Inferior parietal cortex (tissue), 1 donor: Measurements from ENCODE around the gene LYPD5.
"Not testable (repeated sequence)": the region's sequence is repeated elsewhere in the genome, so short reads cannot be mapped to it uniquely, and the experiment has no call there.

Experiments used
- DNase-seq: peaks from one replicate; pipeline ENCODE4 v3.0.0-alpha.2; 2016; ENCODE audit errors: extremely low spot score

LYPD5 gene

GRCh38 chr19:43806401-43806800 is 4.2 kb upstream of the LYPD5 start:
- DNase-seq: not testable (repeated sequence)

- no peak for DNase-seq
Measured at GRCh38 chr19:43804432-43804831, 2.2 kb upstream of the LYPD5 start.

GRCh38 chr19:43799502-43800142 is 2.6 kb downstream of the LYPD5 start:
- no peak for DNase-seq

DNA sequence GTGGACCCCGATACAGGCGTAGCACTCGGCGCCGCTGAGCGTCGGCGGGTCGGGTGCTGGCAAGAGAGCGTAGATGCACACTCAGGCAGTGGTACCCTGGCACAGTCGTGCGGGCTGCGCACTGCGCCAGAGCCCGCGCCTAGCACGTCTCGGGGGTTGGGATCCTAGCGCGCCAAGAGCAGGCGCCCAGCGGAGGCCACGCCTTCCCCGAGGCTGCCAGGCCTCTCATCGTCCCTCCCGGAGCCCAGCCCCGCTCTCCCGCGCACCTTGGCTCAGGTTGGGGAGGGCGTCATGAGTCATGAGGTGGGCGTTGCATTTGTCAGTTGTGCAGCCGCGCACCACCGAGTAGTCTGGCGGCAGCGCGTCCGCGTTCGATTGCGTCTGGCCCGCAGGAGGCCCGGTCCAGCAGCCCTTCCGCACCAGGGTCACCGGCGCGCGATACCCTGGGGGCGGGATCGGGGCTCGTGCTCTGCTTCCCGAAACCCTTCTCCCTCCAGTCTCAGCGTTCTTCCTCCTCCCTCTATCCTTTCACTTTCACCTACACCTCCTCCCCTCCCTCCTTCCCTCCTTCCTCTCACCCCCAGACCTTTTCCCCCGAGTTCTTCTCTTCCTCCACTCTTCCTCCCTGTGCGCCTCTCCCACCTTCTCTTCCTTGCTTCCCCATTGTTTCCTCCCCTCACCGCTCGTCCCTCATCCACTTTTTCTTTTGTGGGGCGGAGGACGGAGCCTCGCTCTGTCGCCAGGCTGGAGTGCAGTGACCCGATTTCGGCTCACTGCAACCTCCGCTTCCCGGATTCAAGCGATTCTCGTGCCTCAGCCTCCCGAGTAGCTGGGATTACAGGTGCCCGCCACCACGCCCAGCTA is 3.5 kb downstream of the LYPD5 start:
- peak; percentile 36 for DNase-seq

DNA sequence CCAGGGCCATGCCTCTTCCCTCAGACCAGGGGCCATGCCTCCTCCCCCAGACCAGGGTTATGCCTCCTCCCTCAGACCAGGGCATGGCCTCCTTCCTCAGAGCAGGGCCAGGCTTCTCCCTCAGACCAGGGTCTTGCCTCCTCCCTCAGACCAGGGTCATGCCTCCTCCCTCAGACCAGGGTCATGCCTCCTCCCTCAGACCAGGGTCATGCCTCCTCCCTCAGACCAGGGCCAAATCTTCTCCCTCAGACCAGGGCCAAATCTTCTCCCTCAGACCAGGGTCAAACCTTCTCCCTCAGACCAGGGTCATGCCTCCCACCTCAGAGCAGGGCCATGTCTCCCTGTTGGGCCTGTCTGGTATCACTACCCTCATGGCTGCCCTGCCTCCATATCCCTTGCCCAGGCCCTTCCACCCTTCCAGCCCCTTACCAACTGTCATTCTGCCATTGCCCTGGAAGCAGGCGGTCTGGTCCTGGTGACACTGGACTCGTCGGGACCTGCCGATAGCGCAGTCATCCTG is 4.2 kb downstream of the LYPD5 start:
- DNase-seq: no peak

DNA sequence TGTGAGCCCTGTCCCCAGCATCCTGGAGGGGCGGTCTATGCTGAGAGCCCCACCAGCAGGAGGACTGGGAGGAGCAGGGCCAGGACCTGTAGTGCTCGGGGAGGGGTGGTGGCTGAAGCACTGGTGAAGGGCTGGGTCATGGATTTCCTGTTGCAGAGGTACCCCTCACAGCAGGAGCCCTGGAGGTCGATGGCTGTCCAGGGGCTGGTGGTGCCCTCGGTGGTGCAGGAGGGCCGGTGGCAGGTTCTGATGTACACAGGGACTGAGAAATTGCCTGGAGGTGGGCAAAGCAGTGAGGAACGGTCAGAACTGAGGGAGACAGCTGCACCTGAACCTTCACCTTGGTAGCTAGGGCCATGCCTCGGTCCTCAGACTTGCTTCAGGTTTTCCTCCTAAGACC is 4.7 kb downstream of the LYPD5 start:
- DNase-seq: no peak

DNA sequence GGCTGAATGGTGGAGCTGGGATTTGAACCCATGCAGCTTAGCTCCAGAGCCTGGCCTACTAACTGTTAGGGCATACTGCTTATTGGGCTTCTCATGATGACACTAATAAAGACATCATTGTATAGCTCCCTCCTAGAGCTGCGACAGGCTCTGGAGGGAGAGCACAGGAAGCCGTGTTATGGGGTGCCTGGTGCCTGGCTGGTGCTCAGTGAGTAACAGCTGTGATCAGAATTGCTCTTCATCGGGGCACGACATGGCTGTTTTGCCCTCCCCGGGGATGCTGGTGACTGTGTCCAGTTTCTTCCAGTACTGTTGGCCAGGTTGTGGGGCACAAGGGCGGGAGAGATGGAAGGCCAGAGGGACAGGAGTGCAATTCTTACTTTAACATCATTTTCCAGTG is 5.1 kb downstream of the LYPD5 start:
- DNase-seq: no peak

- DNase-seq: no peak
Measured at GRCh38 chr19:43790587-43790986, 11.7 kb downstream of the LYPD5 start.

GRCh38 chr19:43789029-43789428 is 13.2 kb downstream of the LYPD5 start:
- DNase-seq: no peak

DNA sequence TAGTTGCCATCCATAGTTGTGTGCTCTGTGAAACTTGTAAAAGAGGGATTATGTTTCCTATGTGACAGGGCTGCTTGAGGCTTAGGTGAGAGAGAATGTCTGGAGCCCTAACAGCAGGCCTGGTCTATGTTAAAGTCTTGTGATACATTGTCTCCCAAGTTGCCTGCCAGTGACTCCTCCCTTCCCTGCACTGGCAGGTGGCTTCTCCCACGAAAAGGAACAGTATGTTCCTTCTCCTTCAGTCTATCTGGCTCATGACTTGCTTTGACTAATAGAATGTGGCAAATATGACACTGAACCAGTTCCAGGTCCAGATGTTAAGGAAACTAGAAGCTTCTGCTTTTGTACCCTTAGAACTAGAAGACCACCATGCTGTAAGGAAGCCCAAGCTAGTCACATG is 15.6 kb downstream of the LYPD5 start:
- DNase-seq: no peak

GRCh38 chr19:43784981-43785808 is 17.1 kb downstream of the LYPD5 start:
- DNase-seq: peak; percentile 83

DNA sequence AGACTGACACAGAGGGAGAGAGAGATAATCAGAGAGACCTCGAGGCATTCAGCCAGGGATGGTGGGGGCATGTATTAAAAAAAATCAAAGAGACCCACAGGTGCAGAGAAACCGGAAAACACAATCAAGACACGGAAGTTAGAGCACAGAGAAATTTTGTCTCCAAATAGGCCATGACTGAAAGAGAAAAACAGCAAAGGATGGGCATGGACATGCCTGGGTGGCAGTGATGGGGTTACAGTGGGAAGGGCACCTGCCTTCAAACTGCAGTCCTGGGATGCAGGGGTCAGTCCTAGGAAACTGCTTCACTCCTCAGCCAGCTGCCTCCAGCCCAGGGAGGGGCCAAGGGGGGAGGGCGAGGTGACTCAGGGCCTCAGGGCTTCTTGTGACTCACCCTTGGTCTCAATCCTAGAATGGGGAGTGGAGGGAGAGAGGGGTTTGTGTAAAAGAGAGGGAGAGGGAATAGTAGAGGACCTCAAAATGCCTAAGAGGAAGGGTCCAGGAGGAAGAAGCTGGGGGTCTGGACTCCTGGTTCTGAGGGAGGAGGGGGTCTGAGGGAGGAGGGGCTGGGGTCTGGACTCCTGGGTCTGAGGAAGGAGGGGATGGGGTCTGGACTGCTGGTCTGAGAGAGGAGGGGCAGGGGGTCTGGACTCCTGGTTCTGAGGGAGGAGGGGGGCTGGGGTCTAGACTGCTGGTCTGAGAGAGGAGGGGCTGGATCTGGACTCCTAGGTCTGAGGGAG is 17.8 kb downstream of the LYPD5 start:
- no peak for DNase-seq

DNA sequence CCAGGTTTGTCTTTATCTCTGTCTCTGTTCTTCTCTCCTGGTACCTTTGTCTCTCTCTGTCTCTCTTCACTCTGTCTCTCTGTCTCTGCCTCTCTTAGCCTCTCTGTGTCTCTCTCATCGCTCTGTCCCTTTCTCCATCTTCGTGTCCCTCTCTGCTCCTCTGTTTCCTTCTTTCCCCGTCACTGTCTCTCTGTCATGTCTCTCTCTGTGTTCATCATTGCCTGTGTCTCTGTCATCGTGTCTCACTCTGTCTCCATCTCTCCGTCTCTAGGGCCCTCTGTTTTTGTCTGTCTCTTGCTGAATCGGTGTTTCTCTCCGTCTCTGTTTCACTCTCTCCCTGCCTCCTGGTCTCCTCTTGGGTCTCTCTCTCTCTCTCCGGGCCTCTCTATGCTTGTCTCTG is 18.6 kb downstream of the LYPD5 start:
- DNase-seq: no peak

- DNase-seq: no peak
Measured at GRCh38 chr19:43782689-43783231, 19.5 kb downstream of the LYPD5 start.

DNA sequence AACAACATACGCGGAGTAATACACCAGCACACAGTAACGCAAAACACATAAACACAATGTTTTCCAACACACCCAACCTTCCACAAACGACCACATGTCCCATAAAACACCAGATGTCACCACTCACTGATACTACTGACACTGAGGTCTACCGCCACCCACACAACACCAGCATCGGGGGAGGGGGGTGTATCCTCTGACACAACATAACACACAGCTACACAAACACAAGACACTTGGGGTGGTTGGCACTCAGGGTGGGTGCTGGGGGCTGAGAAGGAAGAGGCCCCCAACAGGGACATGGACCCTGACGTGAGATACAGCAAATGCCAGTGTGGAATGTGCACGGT is 20.0 kb downstream of the LYPD5 start:
- DNase-seq: no peak

GRCh38 chr19:43781630-43782310 is 20.5 kb downstream of the LYPD5 start:
- DNase-seq: no peak

- DNase-seq: no peak
Measured at GRCh38 chr19:43780706-43781525, 21.3 kb downstream of the LYPD5 start, which contains the start of gene KCNN4. Gene KCNN4, minus strand, starts transcription at chr19:43780973. Its CDS starts 112 bp downstream, at chr19:43780861.

DNA sequence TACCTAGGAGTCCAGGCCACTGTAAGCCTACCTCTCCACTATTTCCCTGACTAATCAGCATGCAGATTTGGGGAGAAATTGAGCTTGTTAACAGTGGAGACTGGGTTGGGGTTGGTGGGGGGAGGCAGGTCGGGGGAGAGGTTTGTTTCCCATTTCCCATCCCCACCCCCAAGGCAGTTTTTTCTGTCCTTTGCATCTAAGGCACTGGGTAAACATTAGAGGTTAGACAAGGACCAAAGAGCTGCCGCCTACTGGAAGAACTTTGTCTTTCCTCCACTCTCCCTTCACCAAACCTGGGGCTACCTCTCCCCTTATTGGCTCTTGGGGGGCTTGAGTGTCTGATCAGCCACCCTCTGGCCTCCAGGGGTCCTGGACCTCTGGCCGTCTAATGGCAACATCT is 22.4 kb downstream of the LYPD5 start:
- DNase-seq: no peak

GRCh38 chr19:43779147-43779819 is 23.0 kb downstream of the LYPD5 start:
- no peak for DNase-seq
